GM12878 (cell line): ENCODE results near the gene KTN1. TPM values are rescaled to one million over a fixed set of nuclear protein-coding genes. Genes with fewer than 3 reads are reported as not detected.

Source experiments
- BACH1 ChIP-seq: fragments of 450-650 bp; IDR thresholded peaks from 2 replicates; pipeline ENCODE4 v1.6.1; 2017; ENCODE audit warnings: mild to moderate bottlenecking, borderline replicate concordance
- BCL11A ChIP-seq: IDR thresholded peaks from 2 replicates; pipeline ENCODE4 v1.6.1; 2011; ENCODE audit warnings: low read depth, low read length
- BRCA1 ChIP-seq: IDR thresholded peaks from 2 replicates; pipeline ENCODE4 v1.6.1; 2011; ENCODE audit warnings: low read depth, low read length, improper control_type of control experiment
- CHD1 ChIP-seq: IDR thresholded peaks from 2 replicates; pipeline ENCODE4 v1.6.1; 2012; ENCODE audit warnings: low read depth, low read length, improper control_type of control experiment
- NR2C1 ChIP-seq: fragments of 450-650 bp; IDR thresholded peaks from 2 replicates; pipeline ENCODE4 v1.6.1; 2017; ENCODE audit warnings: antibody characterized with exemption, mild to moderate bottlenecking, moderate library complexity
- PAX8 ChIP-seq: fragments of 450-650 bp; IDR thresholded peaks from 2 replicates; pipeline ENCODE4 v1.6.1; 2017; ENCODE audit warnings: mild to moderate bottlenecking, moderate library complexity
- RAD21 ChIP-seq: IDR thresholded peaks from 2 replicates; pipeline ENCODE4 v1.6.1; 2011; ENCODE audit warnings: mild to moderate bottlenecking, low read depth, low read length, moderate library complexity; ENCODE audit not compliant: insufficient read depth
- RB1 ChIP-seq: fragments of 450-650 bp; formaldehyde crosslinking; IDR thresholded peaks from 2 replicates; pipeline ENCODE4 v1.6.1; 2017; ENCODE audit warnings: mild to moderate bottlenecking, borderline replicate concordance
- RELA ChIP-seq: fragments of 450-650 bp; IDR thresholded peaks from 2 replicates; pipeline ENCODE4 v1.8.0; 2014; ENCODE audit warnings: borderline replicate concordance; ENCODE audit not compliant: partially characterized antibody
- SIN3A ChIP-seq: IDR thresholded peaks from 2 replicates; pipeline ENCODE4 v1.6.1; 2012; ENCODE audit warnings: low read depth, low read length, improper control_type of control experiment
- SREBF1 ChIP-seq: IDR thresholded peaks from 2 replicates; pipeline ENCODE4 v1.6.1; 2012; ENCODE audit warnings: mild to moderate bottlenecking, low read length
- SUZ12 ChIP-seq: fragments of 200-600 bp; sonication (generic); IDR thresholded peaks from one replicate; pipeline ENCODE4 v1.6.1; 2018; ENCODE audit warnings: antibody characterized with exemption, mild to moderate bottlenecking; ENCODE audit not compliant: unreplicated experiment
- TARDBP ChIP-seq: IDR thresholded peaks from 2 replicates; pipeline ENCODE4 v1.6.1; 2016; ENCODE audit warnings: borderline replicate concordance
- WRNIP1 ChIP-seq: IDR thresholded peaks from 2 replicates; pipeline ENCODE4 v1.6.1; 2011; ENCODE audit warnings: low read depth, low read length, improper control_type of control experiment, borderline replicate concordance
- polyA plus RNA-seq, 11 experiments: library from polyadenylated mRNA; depleted of rRNA in 4 of 11; unstranded in 6 of 11; stranded (reverse) in 5 of 11; fragments of >200 nt; fragmentation: Nextera tagmentation in 4 of 11; fragmentation: Illumina TruSeq in 1 of 11; extraction: Ambion mirVana in 4 of 11; extraction: Trizol in 1 of 11; gene quantifications; 1 replicate in 1 of 11; 2 replicates in 10 of 11; pipeline versions ENCODE4 v1.2.1 to v1.2.3, GENCODE V29; 2011 to 2016; ENCODE audit warnings: inconsistent platforms in 2 of 11, missing spikeins in 2 of 11, low read depth in 1 of 11
- total RNA-seq, 4 experiments: library from RNA; depleted of rRNA in 3 of 4; stranded (reverse); fragments of >200 nt in 3 of 4; fragmentation: Illumina TruSeq in 1 of 4; extraction: Trizol in 1 of 4; gene quantifications; 2 replicates each; pipeline versions ENCODE4 v1.2.1 to v1.2.3, GENCODE V29; 2013 to 2021
- TF ChIP-seq, protein P1 (sequence below): IDR thresholded peaks from 2 replicates; pipeline ENCODE4 v1.6.1; 2012; ENCODE audit warnings: improper control_type of control experiment, low read depth, low read length; ENCODE audit not compliant: insufficient replicate concordance
- TF ChIP-seq, protein P2 (sequence below): IDR thresholded peaks from 2 replicates; pipeline ENCODE4 v1.6.1; 2011; ENCODE audit warnings: low read depth, low read length, improper control_type of control experiment, borderline replicate concordance
- TF ChIP-seq, protein P3 (sequence below): IDR thresholded peaks from 2 replicates; pipeline ENCODE4 v1.6.1; 2012; ENCODE audit warnings: mild to moderate bottlenecking, low read depth, low read length
- TF ChIP-seq, protein P4 (sequence below): IDR thresholded peaks from 2 replicates; pipeline ENCODE4 v1.6.1; 2011; ENCODE audit warnings: low read depth, mild to moderate bottlenecking, low read length, moderate library complexity, borderline replicate concordance; ENCODE audit errors: extremely low read depth
- TF ChIP-seq, protein P5 (sequence below): IDR thresholded peaks from 2 replicates; pipeline ENCODE4 v1.6.1; 2011; ENCODE audit warnings: mild to moderate bottlenecking, low read depth, low read length, moderate library complexity; ENCODE audit not compliant: insufficient replicate concordance

Gene KTN1
- total and polyA plus RNA-seq, 10 of the 15 experiments (the other 5 are each of a cell fraction or from before 2014, with no cell fraction given) = 50.6 to 154 (median 84.2) TPM

DNA sequence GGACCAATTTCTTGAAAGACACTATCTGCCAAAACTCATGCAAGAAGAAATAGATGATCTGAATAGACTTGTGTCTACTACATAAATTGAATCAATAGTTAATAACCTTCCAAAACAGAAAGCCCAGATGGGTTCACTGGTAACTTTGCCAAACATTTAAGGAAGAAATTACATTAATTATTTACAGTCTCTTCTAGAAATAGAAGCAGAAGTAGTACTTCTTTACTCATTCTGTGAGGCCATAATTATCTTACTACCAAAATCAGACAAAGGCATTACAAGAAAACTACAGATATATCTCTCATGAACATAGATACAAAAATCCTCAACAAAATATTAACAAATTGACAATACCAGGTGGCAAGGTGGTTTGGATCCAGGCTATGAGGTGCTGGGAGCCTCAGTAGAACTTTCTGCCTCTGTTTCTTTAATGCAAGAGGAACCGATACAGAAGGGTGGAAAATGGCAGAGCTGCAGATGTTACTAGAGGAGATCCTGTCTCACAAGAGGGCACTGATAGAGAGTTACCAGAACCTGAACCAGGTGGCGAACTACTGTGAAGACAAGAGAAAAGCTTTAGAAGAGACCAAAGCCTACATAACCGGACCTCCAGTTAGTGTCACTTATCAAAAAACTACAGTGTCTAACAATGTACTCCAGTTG lies 33.7 kb upstream of the KTN1 start (continued):
- TF ChIP-seq, protein P1, sequence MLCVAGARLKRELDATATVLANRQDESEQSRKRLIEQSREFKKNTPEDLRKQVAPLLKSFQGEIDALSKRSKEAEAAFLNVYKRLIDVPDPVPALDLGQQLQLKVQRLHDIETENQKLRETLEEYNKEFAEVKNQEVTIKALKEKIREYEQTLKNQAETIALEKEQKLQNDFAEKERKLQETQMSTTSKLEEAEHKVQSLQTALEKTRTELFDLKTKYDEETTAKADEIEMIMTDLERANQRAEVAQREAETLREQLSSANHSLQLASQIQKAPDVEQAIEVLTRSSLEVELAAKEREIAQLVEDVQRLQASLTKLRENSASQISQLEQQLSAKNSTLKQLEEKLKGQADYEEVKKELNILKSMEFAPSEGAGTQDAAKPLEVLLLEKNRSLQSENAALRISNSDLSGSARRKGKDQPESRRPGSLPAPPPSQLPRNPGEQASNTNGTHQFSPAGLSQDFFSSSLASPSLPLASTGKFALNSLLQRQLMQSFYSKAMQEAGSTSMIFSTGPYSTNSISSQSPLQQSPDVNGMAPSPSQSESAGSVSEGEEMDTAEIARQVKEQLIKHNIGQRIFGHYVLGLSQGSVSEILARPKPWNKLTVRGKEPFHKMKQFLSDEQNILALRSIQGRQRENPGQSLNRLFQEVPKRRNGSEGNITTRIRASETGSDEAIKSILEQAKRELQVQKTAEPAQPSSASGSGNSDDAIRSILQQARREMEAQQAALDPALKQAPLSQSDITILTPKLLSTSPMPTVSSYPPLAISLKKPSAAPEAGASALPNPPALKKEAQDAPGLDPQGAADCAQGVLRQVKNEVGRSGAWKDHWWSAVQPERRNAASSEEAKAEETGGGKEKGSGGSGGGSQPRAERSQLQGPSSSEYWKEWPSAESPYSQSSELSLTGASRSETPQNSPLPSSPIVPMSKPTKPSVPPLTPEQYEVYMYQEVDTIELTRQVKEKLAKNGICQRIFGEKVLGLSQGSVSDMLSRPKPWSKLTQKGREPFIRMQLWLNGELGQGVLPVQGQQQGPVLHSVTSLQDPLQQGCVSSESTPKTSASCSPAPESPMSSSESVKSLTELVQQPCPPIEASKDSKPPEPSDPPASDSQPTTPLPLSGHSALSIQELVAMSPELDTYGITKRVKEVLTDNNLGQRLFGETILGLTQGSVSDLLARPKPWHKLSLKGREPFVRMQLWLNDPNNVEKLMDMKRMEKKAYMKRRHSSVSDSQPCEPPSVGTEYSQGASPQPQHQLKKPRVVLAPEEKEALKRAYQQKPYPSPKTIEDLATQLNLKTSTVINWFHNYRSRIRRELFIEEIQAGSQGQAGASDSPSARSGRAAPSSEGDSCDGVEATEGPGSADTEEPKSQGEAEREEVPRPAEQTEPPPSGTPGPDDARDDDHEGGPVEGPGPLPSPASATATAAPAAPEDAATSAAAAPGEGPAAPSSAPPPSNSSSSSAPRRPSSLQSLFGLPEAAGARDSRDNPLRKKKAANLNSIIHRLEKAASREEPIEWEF = peak; percentile 66
- TF ChIP-seq CHD1 = no peak
- TF ChIP-seq SUZ12 = no peak
- TF ChIP-seq WRNIP1 = no peak
- no peak for TF ChIP-seq RAD21
- no peak for TF ChIP-seq SIN3A
- no peak for TF ChIP-seq BCL11A
- TF ChIP-seq, protein P2, sequence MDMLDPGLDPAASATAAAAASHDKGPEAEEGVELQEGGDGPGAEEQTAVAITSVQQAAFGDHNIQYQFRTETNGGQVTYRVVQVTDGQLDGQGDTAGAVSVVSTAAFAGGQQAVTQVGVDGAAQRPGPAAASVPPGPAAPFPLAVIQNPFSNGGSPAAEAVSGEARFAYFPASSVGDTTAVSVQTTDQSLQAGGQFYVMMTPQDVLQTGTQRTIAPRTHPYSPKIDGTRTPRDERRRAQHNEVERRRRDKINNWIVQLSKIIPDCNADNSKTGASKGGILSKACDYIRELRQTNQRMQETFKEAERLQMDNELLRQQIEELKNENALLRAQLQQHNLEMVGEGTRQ = no peak
- no peak for TF ChIP-seq PAX8
- no peak for TF ChIP-seq BRCA1
- TF ChIP-seq, protein P3, sequence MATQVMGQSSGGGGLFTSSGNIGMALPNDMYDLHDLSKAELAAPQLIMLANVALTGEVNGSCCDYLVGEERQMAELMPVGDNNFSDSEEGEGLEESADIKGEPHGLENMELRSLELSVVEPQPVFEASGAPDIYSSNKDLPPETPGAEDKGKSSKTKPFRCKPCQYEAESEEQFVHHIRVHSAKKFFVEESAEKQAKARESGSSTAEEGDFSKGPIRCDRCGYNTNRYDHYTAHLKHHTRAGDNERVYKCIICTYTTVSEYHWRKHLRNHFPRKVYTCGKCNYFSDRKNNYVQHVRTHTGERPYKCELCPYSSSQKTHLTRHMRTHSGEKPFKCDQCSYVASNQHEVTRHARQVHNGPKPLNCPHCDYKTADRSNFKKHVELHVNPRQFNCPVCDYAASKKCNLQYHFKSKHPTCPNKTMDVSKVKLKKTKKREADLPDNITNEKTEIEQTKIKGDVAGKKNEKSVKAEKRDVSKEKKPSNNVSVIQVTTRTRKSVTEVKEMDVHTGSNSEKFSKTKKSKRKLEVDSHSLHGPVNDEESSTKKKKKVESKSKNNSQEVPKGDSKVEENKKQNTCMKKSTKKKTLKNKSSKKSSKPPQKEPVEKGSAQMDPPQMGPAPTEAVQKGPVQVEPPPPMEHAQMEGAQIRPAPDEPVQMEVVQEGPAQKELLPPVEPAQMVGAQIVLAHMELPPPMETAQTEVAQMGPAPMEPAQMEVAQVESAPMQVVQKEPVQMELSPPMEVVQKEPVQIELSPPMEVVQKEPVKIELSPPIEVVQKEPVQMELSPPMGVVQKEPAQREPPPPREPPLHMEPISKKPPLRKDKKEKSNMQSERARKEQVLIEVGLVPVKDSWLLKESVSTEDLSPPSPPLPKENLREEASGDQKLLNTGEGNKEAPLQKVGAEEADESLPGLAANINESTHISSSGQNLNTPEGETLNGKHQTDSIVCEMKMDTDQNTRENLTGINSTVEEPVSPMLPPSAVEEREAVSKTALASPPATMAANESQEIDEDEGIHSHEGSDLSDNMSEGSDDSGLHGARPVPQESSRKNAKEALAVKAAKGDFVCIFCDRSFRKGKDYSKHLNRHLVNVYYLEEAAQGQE = no peak
- no peak for TF ChIP-seq RB1
- TF ChIP-seq, protein P4, sequence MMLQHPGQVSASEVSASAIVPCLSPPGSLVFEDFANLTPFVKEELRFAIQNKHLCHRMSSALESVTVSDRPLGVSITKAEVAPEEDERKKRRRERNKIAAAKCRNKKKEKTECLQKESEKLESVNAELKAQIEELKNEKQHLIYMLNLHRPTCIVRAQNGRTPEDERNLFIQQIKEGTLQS = no peak
- TF ChIP-seq SREBF1 = no peak
- 0 out of 2 replicates have a peak, but pooled peaks have one; percentile 42 for TF ChIP-seq BACH1
- TF ChIP-seq RELA = no peak
- TF ChIP-seq, protein P5, sequence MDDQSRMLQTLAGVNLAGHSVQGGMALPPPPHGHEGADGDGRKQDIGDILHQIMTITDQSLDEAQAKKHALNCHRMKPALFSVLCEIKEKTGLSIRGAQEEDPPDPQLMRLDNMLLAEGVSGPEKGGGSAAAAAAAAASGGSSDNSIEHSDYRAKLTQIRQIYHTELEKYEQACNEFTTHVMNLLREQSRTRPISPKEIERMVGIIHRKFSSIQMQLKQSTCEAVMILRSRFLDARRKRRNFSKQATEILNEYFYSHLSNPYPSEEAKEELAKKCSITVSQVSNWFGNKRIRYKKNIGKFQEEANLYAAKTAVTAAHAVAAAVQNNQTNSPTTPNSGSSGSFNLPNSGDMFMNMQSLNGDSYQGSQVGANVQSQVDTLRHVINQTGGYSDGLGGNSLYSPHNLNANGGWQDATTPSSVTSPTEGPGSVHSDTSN = no peak
- no peak for TF ChIP-seq TARDBP
- TF ChIP-seq NR2C1 = no peak
